SK-N-SH (cell line): ENCODE measurements around the gene CDH13. TPM values are rescaled to one million over a fixed set of nuclear protein-coding genes. Genes with fewer than 3 reads are reported as not detected.

Source experiments
- CTCF ChIA-PET: fragments of 300-600, 350-600 bp; formaldehyde crosslinking; extraction: SDS; loops from one replicate; lab custom pipeline; 2021; lab: Yijun Ruan, JAX
- POLR2A ChIA-PET: fragments of 350-600 bp; sonication (Branson Sonifier 250); formaldehyde crosslinking; extraction: SDS; loops from one replicate; lab custom pipeline; 2020; ENCODE audit warnings: antibody characterized with exemption, inconsistent platforms; lab: Yijun Ruan, JAX
- DNase-seq: peaks from one replicate; pipeline ENCODE4 v3.0.0; 2012
- H2AFZ ChIP-seq: fragments of 200-600 bp; sonication (generic); 2 replicates; pipeline ENCODE4 v1.8.1; 2016; ENCODE audit warnings: antibody characterized with exemption, mild to moderate bottlenecking, low read depth
- H3F3A ChIP-seq: fragments of 200-600 bp; sonication (generic); replicated peaks from 2 replicates; pipeline ENCODE3; 2016; ENCODE audit warnings: antibody characterized with exemption, mild to moderate bottlenecking; ENCODE audit not compliant: insufficient read depth
- H3K27ac ChIP-seq, 2 experiments: fragments of 200-500 bp in 1 of 2; fragments of 200-600 bp in 1 of 2; sonication (Bioruptor generic) in 1 of 2; sonication (generic), shearing (Covaris generic) in 1 of 2; 2 replicates each; pipeline versions ENCODE4 v1.5.1 to v1.6.1; 2014 to 2016; ENCODE audit warnings: low read depth in 2 of 2, inconsistent platforms in 1 of 2, low read length in 1 of 2, mild to moderate bottlenecking in 1 of 2, mixed read lengths in 1 of 2
- H3K27me3 ChIP-seq: fragments of 200-600 bp; sonication (generic), shearing (Covaris generic); 2 replicates; pipeline ENCODE4 v1.6.1; 2016; ENCODE audit warnings: mixed run types; ENCODE audit not compliant: insufficient read depth
- H3K36me3 ChIP-seq, 2 experiments: fragments of 200-500 bp in 1 of 2; fragments of 200-600 bp in 1 of 2; sonication (Bioruptor generic) in 1 of 2; sonication (generic) in 1 of 2; replicated peaks in 1 of 2; 2 replicates each; pipeline versions ENCODE3 to v1.5.1; 2014 to 2016; ENCODE audit warnings: low read length in 1 of 2, mild to moderate bottlenecking in 1 of 2; ENCODE audit not compliant: insufficient read depth in 2 of 2, control insufficient read depth in 1 of 2
- H3K4me1 ChIP-seq, 2 experiments: fragments of 200-500 bp in 1 of 2; fragments of 200-600 bp in 1 of 2; sonication (Bioruptor generic) in 1 of 2; sonication (generic), shearing (Covaris generic) in 1 of 2; 2 replicates each; pipeline versions ENCODE4 v1.5.1 to v1.6.1; 2014 to 2016; ENCODE audit warnings: low read depth in 1 of 2, low read length in 1 of 2, mixed run types in 1 of 2; ENCODE audit not compliant: insufficient read depth in 2 of 2, control insufficient read depth in 1 of 2
- H3K4me2 ChIP-seq: fragments of 200-600 bp; sonication (generic), shearing (Covaris generic); 2 replicates; pipeline ENCODE4 v1.6.1; 2017; ENCODE audit warnings: mixed run types
- H3K4me3 ChIP-seq, 2 experiments: fragments of 200-500 bp in 1 of 2; fragments of 200-600 bp in 1 of 2; sonication (Bioruptor generic) in 1 of 2; sonication (generic), shearing (Covaris generic) in 1 of 2; 2 replicates each; pipeline versions ENCODE4 v1.5.1 to v1.8.1; 2014 to 2016; ENCODE audit warnings: low read depth in 2 of 2, inconsistent platforms in 1 of 2, low read length in 1 of 2, mild to moderate bottlenecking in 1 of 2, mixed read lengths in 1 of 2, moderate library complexity in 1 of 2
- H3K79me2 ChIP-seq: fragments of 200-600 bp; sonication (generic); 2 replicates; pipeline ENCODE4 v1.8.1; 2017; ENCODE audit warnings: mild to moderate bottlenecking; ENCODE audit not compliant: insufficient read depth
- H3K9ac ChIP-seq: fragments of 200-600 bp; sonication (generic); 2 replicates; pipeline ENCODE4 v1.6.1; 2017; ENCODE audit warnings: mixed run types
- H3K9me2 ChIP-seq: fragments of 200-600 bp; sonication (generic); 2 replicates; pipeline ENCODE4 v1.6.1; 2017; ENCODE audit warnings: mixed run types
- H3K9me3 ChIP-seq: fragments of 200-600 bp; sonication (generic); 2 replicates; pipeline ENCODE4 v1.6.1; 2017; ENCODE audit warnings: mixed run types, mild to moderate bottlenecking, moderate library complexity
- H4K20me1 ChIP-seq: fragments of 200-600 bp; sonication (generic); 2 replicates; pipeline ENCODE4 v1.6.1; 2017; ENCODE audit warnings: mild to moderate bottlenecking, mixed run types; ENCODE audit not compliant: insufficient read depth
- CHD2 ChIP-seq: fragments of 150-350 bp; IDR thresholded peaks from 2 replicates; pipeline ENCODE4 v1.6.1; 2018; ENCODE audit warnings: low read length; ENCODE audit not compliant: partially characterized antibody
- EP300 ChIP-seq, 2 experiments: IDR thresholded peaks; 2 replicates each; pipeline versions ENCODE4 v1.4.0 to v1.6.1; 2012; ENCODE audit warnings: borderline replicate concordance in 1 of 2, low read depth in 1 of 2, low read length in 1 of 2
- EZH2phosphoT487 ChIP-seq: fragments of 200-600 bp; sonication (generic); IDR thresholded peaks from 2 replicates; pipeline ENCODE4 v1.6.1; 2017; ENCODE audit warnings: low read depth, mixed run types, mild to moderate bottlenecking, antibody characterized with exemption, moderate library complexity, borderline replicate concordance
- FOSL2 ChIP-seq: IDR thresholded peaks from 2 replicates; pipeline ENCODE4 v1.4.0; 2012; ENCODE audit warnings: low read depth, mild to moderate bottlenecking, moderate library complexity, borderline replicate concordance
- FOXJ3 ChIP-seq: sonication (generic); formaldehyde crosslinking; IDR thresholded peaks from 2 replicates; pipeline ENCODE4 v1.5.1; 2020; ENCODE audit warnings: mild to moderate bottlenecking, missing genetic modification reagents
- GABPA ChIP-seq: IDR thresholded peaks from 2 replicates; pipeline ENCODE4 v1.4.0; 2012; ENCODE audit warnings: low read depth, mild to moderate bottlenecking
- IRF3 ChIP-seq: fragments of 150-350 bp; IDR thresholded peaks from 2 replicates; pipeline ENCODE4 v1.6.1; 2016; ENCODE audit warnings: mild to moderate bottlenecking, low read depth, low read length
- JUND ChIP-seq: IDR thresholded peaks from 2 replicates; pipeline ENCODE4 v1.4.0; 2012
- MXI1 ChIP-seq: IDR thresholded peaks from 2 replicates; pipeline ENCODE4 v1.6.1; 2012; ENCODE audit warnings: mild to moderate bottlenecking, low read depth, low read length, improper control_type of control experiment
- PBX3 ChIP-seq: IDR thresholded peaks from 2 replicates; pipeline ENCODE4; 2012
- RAD21 ChIP-seq: IDR thresholded peaks from 2 replicates; pipeline ENCODE4 v1.6.1; 2012; ENCODE audit warnings: mild to moderate bottlenecking, low read length
- RCOR1 ChIP-seq: fragments of 150-350 bp; IDR thresholded peaks from 2 replicates; pipeline ENCODE4 v1.6.1; 2017; ENCODE audit warnings: antibody characterized with exemption, low read length
- RFX5 ChIP-seq: IDR thresholded peaks from 2 replicates; pipeline ENCODE4 v1.6.1; 2012; ENCODE audit warnings: mild to moderate bottlenecking, improper control_type of control experiment, low read length
- RXRA ChIP-seq: IDR thresholded peaks from 2 replicates; pipeline ENCODE4 v1.4.0; 2012; ENCODE audit warnings: low read depth, mild to moderate bottlenecking, borderline replicate concordance
- SIN3A ChIP-seq: IDR thresholded peaks from 2 replicates; pipeline ENCODE4 v1.6.1; 2012; ENCODE audit warnings: low read depth, mild to moderate bottlenecking, low read length, moderate library complexity, borderline replicate concordance
- SMC3 ChIP-seq: IDR thresholded peaks from 2 replicates; pipeline ENCODE4 v1.6.1; 2012; ENCODE audit warnings: low read depth, low read length, improper control_type of control experiment
- TAF1 ChIP-seq: IDR thresholded peaks from 2 replicates; pipeline ENCODE4 v1.6.1; 2012; ENCODE audit warnings: low read depth, mild to moderate bottlenecking, low read length, moderate library complexity, borderline replicate concordance
- TCF12 ChIP-seq: IDR thresholded peaks from 2 replicates; pipeline ENCODE4 v1.4.0; 2012
- TEAD4 ChIP-seq: IDR thresholded peaks from 2 replicates; pipeline ENCODE4 v1.4.0; 2012; ENCODE audit warnings: mild to moderate bottlenecking, borderline replicate concordance; ENCODE audit not compliant: insufficient read depth
- YY1 ChIP-seq: IDR thresholded peaks from 2 replicates; pipeline ENCODE4 v1.4.0; 2012; ENCODE audit warnings: low read depth, mild to moderate bottlenecking
- WGBS: methylation state at CpG from one replicate; pipeline ENCODE4 v1.1.6; 2017; ENCODE audit warnings: low lambda C conversion rate; 5-methylcytosine and 5-hydroxymethylcytosine counted together
- polyA plus RNA-seq, 3 experiments: library from polyadenylated mRNA; depleted of rRNA; stranded (reverse); fragments of >200 nt; gene quantifications; 2 replicates each; pipeline ENCODE4 v1.2.3, GENCODE V29; 2012
- TF ChIP-seq, protein P1 (sequence below): fragments of 200-600 bp; sonication (generic); IDR thresholded peaks from 2 replicates; pipeline ENCODE4 v1.6.1; 2017; ENCODE audit warnings: antibody characterized with exemption, mild to moderate bottlenecking, moderate library complexity
- TF ChIP-seq, protein P2 (sequence below): IDR thresholded peaks from 2 replicates; pipeline ENCODE4 v1.4.0; 2012; ENCODE audit warnings: low read depth

CDH13 gene
- polyA plus RNA-seq, 1 of the 3 experiments (the other 2 are of a cell fraction) = 93.0 TPM

- H3K36me3 ChIP-seq = no peaks in the 10 kb centered on the region
- no peaks in the 10 kb centered on the region for H3K4me1 ChIP-seq
- H3K9me3 ChIP-seq = no peaks in the 10 kb centered on the region
- no peak overlapping the region for H3K4me2 ChIP-seq
- no peaks in the 10 kb centered on the region for H3K27me3 ChIP-seq
- no peaks in the 10 kb centered on the region for H3F3A ChIP-seq
- TF ChIP-seq RAD21 (no peak), CHD2 (no peak), JUND (no peak), TAF1 (no peak), SMC3 (no peak), MXI1 (no peak), IRF3 (no peak), EP300 (IDR thresholded peaks at IDR 0.05; ENCODE audit: borderline replicate concordance in 1 of 2, low read depth in 1 of 2, low read length in 1 of 2) (no peak), RCOR1 (no peak), EZH2phosphoT487 (no peak), PBX3 (no peak), YY1 (no peak), RFX5 (no peak)
- TF ChIP-seq, protein P1, sequence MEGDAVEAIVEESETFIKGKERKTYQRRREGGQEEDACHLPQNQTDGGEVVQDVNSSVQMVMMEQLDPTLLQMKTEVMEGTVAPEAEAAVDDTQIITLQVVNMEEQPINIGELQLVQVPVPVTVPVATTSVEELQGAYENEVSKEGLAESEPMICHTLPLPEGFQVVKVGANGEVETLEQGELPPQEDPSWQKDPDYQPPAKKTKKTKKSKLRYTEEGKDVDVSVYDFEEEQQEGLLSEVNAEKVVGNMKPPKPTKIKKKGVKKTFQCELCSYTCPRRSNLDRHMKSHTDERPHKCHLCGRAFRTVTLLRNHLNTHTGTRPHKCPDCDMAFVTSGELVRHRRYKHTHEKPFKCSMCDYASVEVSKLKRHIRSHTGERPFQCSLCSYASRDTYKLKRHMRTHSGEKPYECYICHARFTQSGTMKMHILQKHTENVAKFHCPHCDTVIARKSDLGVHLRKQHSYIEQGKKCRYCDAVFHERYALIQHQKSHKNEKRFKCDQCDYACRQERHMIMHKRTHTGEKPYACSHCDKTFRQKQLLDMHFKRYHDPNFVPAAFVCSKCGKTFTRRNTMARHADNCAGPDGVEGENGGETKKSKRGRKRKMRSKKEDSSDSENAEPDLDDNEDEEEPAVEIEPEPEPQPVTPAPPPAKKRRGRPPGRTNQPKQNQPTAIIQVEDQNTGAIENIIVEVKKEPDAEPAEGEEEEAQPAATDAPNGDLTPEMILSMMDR = no peak
- DNase-seq = no peak
- H3K27ac ChIP-seq = no peak overlapping the region
- CTCF ChIA-PET = no interaction called here
- no peak overlapping the region for H2AFZ ChIP-seq
- 53% methylated on average over 12 of the region's 13 CpGs for WGBS
- POLR2A ChIA-PET = no interaction called here
- no peaks in the 10 kb centered on the region for H4K20me1 ChIP-seq
- H3K9me2 ChIP-seq = no peaks in the 10 kb centered on the region
- H3K4me3 ChIP-seq = no peak overlapping the region
- no peaks in the 10 kb centered on the region for H3K79me2 ChIP-seq
- H3K9ac ChIP-seq = no peak overlapping the region
Measured at GRCh38 chr16:83682116-83682867, 1055.5 kb downstream of the CDH13 start.

- DNase-seq = no peak
- Histone ChIP-seq H3F3A (peaks cover 4% of the 10 kb centered on the region), H3K27ac (no peak overlapping the region), H3K4me2 (no peak overlapping the region), H3K4me1 (no peaks in the 10 kb centered on the region), H3K4me3 (no peak overlapping the region), H4K20me1 (no peaks in the 10 kb centered on the region), H3K79me2 (no peaks in the 10 kb centered on the region), H3K9me2 (no peaks in the 10 kb centered on the region), H3K27me3 (no peaks in the 10 kb centered on the region), H3K9me3 (no peaks in the 10 kb centered on the region), H3K36me3 (no peaks in the 10 kb centered on the region), H2AFZ (no peak overlapping the region), H3K9ac (no peak overlapping the region)
- POLR2A ChIA-PET = no interaction called here
- 56% methylated on average over 7 of the region's 7 CpGs for WGBS
- CTCF ChIA-PET = no interaction called here
- TF ChIP-seq, protein P1 = no peak
- TF ChIP-seq SMC3 (no peak), RFX5 (no peak), EZH2phosphoT487 (no peak), FOXJ3 (CRISPR knock-in tag) (no peak), GABPA (no peak), FOSL2 (no peak), TCF12 (no peak), TAF1 (no peak), RXRA (no peak), SIN3A (no peak), TEAD4 (no peak)
- TF ChIP-seq, protein P2, sequence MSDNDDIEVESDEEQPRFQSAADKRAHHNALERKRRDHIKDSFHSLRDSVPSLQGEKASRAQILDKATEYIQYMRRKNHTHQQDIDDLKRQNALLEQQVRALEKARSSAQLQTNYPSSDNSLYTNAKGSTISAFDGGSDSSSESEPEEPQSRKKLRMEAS = no peak
Measured at GRCh38 chr16:83682868-83683235, 1056.1 kb downstream of the CDH13 start.
